IMR-90 (cell line): ENCODE data around the gene OR4D9. TPM values are rescaled to one million over a fixed set of nuclear protein-coding genes. Genes with fewer than 3 reads are reported as not detected.
A peak's percentile ranks its signal among the peaks of the same experiment; 100 is the strongest.

Experiments used
- ATAC-seq: fragments of 200-7000 bp; cut with Tn5 transposase; 2 replicates; pipeline ENCODE4 v1.9.1; 2020; ENCODE audit warnings: low read depth, mild to moderate bottlenecking, moderate library complexity
- BruUV-seq: library from RNA; stranded (reverse); fragments of 400-500 nt; replicated peaks from 2 replicates; lab custom pipeline; 2021; lab: Mats Ljungman, UMichigan
- CTCF ChIA-PET: fragments of 300-600 bp; formaldehyde crosslinking; extraction: SDS; loops from one replicate; lab custom pipeline; 2021; ENCODE audit warnings: antibody characterized with exemption; lab: Yijun Ruan, JAX
- POLR2A ChIA-PET: fragments of 300-600 bp; sonication (Branson Sonifier 250); formaldehyde crosslinking; loops from one replicate; lab custom pipeline; 2022; ENCODE audit warnings: antibody characterized with exemption; ENCODE audit not compliant: unreplicated experiment; lab: Charles Lee
- DNase-seq: peaks from one replicate; pipeline ENCODE4 v3.0.0; 2013
- H2AFZ ChIP-seq: replicated peaks from 2 replicates; pipeline ENCODE3; 2013; ENCODE audit warnings: low read length, mild to moderate bottlenecking; ENCODE audit not compliant: poor library complexity
- H2AK5ac ChIP-seq: 2 replicates; pipeline ENCODE4 v1.6.1; 2013; ENCODE audit warnings: low read depth, low read length, inconsistent platforms
- H2AK9ac ChIP-seq: replicated peaks from 2 replicates; pipeline ENCODE3; 2013; ENCODE audit warnings: mild to moderate bottlenecking, low read depth, low read length, moderate library complexity; ENCODE audit not compliant: poor library complexity
- H2BK120ac ChIP-seq: 2 replicates; pipeline ENCODE4 v1.6.1; 2013; ENCODE audit warnings: low read depth, low read length, inconsistent platforms
- H2BK15ac ChIP-seq: 3 replicates; pipeline ENCODE4 v1.6.1; 2013; ENCODE audit warnings: low read depth, low read length, inconsistent platforms
- H2BK20ac ChIP-seq: 2 replicates; pipeline ENCODE4 v1.6.1; 2013; ENCODE audit warnings: low read depth, mild to moderate bottlenecking, inconsistent platforms, low read length, moderate library complexity
- H2BK5ac ChIP-seq: 2 replicates; pipeline ENCODE4 v1.6.1; 2013; ENCODE audit warnings: mild to moderate bottlenecking, low read depth, low read length, inconsistent platforms; ENCODE audit not compliant: poor library complexity, severe bottlenecking
- H3K14ac ChIP-seq: replicated peaks from 2 replicates; pipeline ENCODE4 v1.6.1; 2013; ENCODE audit warnings: low read depth, low read length, inconsistent platforms
- H3K18ac ChIP-seq: 2 replicates; pipeline ENCODE4 v1.6.1; 2013; ENCODE audit warnings: low read depth, low read length, control low read depth
- H3K23ac ChIP-seq: 2 replicates; pipeline ENCODE4 v1.6.1; 2013; ENCODE audit warnings: low read depth, low read length, inconsistent platforms
- H3K27ac ChIP-seq: 2 replicates; pipeline ENCODE4 v1.5.1; 2013; ENCODE audit warnings: mild to moderate bottlenecking, control low read depth, low read length; ENCODE audit not compliant: insufficient read depth
- H3K27me3 ChIP-seq: 2 replicates; pipeline ENCODE4 v1.6.1; 2013; ENCODE audit warnings: low read length; ENCODE audit not compliant: control insufficient read depth, insufficient read depth
- H3K36me3 ChIP-seq: 2 replicates; pipeline ENCODE4 v1.6.1; 2013; ENCODE audit warnings: low read length, mixed read lengths; ENCODE audit not compliant: control insufficient read depth, insufficient read depth
- H3K4ac ChIP-seq: 2 replicates; pipeline ENCODE4 v1.6.1; 2013; ENCODE audit warnings: low read depth, low read length, inconsistent platforms
- H3K4me1 ChIP-seq: 2 replicates; pipeline ENCODE4 v1.6.1; 2013; ENCODE audit warnings: low read length, mixed read lengths; ENCODE audit not compliant: control insufficient read depth, insufficient read depth
- H3K4me2 ChIP-seq: 2 replicates; pipeline ENCODE4 v1.6.1; 2013; ENCODE audit warnings: low read depth, mild to moderate bottlenecking, control low read depth, low read length, moderate library complexity
- H3K4me3 ChIP-seq: 2 replicates; pipeline ENCODE4 v1.5.1; 2013; ENCODE audit warnings: low read depth, mild to moderate bottlenecking, control low read depth, low read length, moderate library complexity; ENCODE audit not compliant: insufficient read depth
- H3K56ac ChIP-seq: 2 replicates; pipeline ENCODE4 v1.6.1; 2013; ENCODE audit warnings: low read length, inconsistent platforms; ENCODE audit not compliant: insufficient read depth; ENCODE audit errors: extremely low read depth
- H3K79me1 ChIP-seq, 2 experiments: 2 replicates each; pipeline ENCODE4 v1.6.1; 2013; ENCODE audit warnings: low read length in 2 of 2, inconsistent platforms in 1 of 2, low read depth in 1 of 2
- H3K9ac ChIP-seq: 2 replicates; pipeline ENCODE4 v1.6.1; 2013; ENCODE audit warnings: low read depth, low read length, control low read depth
- H3K9me1 ChIP-seq: 2 replicates; pipeline ENCODE4 v1.6.1; 2013; ENCODE audit warnings: low read length, inconsistent platforms; ENCODE audit not compliant: insufficient read depth
- H3K9me3 ChIP-seq: 2 replicates; pipeline ENCODE4 v1.6.1; 2013; ENCODE audit warnings: low read length; ENCODE audit not compliant: control insufficient read depth, insufficient read depth
- H4K20me1 ChIP-seq: 2 replicates; pipeline ENCODE4 v1.6.1; 2013; ENCODE audit warnings: low read length, inconsistent platforms; ENCODE audit not compliant: insufficient read depth
- H4K5ac ChIP-seq: 2 replicates; pipeline ENCODE4 v1.6.1; 2013; ENCODE audit warnings: mild to moderate bottlenecking, low read depth, low read length, control low read depth
- H4K8ac ChIP-seq, 2 experiments: 2 replicates each; pipeline ENCODE4 v1.6.1; 2013; ENCODE audit warnings: low read depth in 2 of 2, low read length in 2 of 2, control low read depth in 1 of 2, inconsistent platforms in 1 of 2
- H4K91ac ChIP-seq: 2 replicates; pipeline ENCODE4 v1.6.1; 2013; ENCODE audit warnings: low read depth, low read length, inconsistent platforms; ENCODE audit not compliant: insufficient read depth
- BHLHE40 ChIP-seq: fragments of 150-350 bp; IDR thresholded peaks from 2 replicates; pipeline ENCODE4 v1.6.1; 2016; ENCODE audit warnings: mild to moderate bottlenecking, low read depth, low read length
- CEBPB ChIP-seq: IDR thresholded peaks from 2 replicates; pipeline ENCODE4 v1.6.1; 2012; ENCODE audit warnings: low read depth, low read length, improper control_type of control experiment
- CTCF ChIP-seq: conservative IDR thresholded peaks from 2 replicates; pipeline ENCODE4 v1.5.1; 2012; ENCODE audit warnings: mild to moderate bottlenecking, low read depth, low read length, improper control_type of control experiment
- FOS ChIP-seq: fragments of 150-350 bp; IDR thresholded peaks from 2 replicates; pipeline ENCODE4 v1.6.1; 2016; ENCODE audit warnings: low read depth, low read length
- MXI1 ChIP-seq: IDR thresholded peaks from 2 replicates; pipeline ENCODE4 v1.6.1; 2012; ENCODE audit warnings: low read depth, mild to moderate bottlenecking, low read length, moderate library complexity, borderline replicate concordance
- USF2 ChIP-seq: fragments of 150-350 bp; IDR thresholded peaks from 2 replicates; pipeline ENCODE4 v1.6.1; 2017; ENCODE audit warnings: mild to moderate bottlenecking, antibody characterized with exemption, low read length, low read depth
- WGBS, 2 experiments: methylation state at CpG; one replicate each; pipeline versions ENCODE4 v1.1.5 to v1.1.7; 2013; ENCODE audit warnings: missing lambda C conversion rate in 2 of 2; ENCODE audit not compliant: insufficient read length in 1 of 2; ENCODE audit errors: extremely low coverage in 2 of 2; 5-methylcytosine and 5-hydroxymethylcytosine counted together
- dilution Hi-C: fragments of 300-500 bp; cut with HindIII; formaldehyde crosslinking; loops from one replicate; pipeline ENCODE4 v1.14.3; 2018; ENCODE audit warnings: low sequenced_read_pairs; ENCODE audit not compliant: unreplicated experiment
- in situ Hi-C: fragments of 300-500 bp; cut with MboI; formaldehyde crosslinking; loops from 3 replicates; pipeline ENCODE4 v1.14.3; 2019; ENCODE audit warnings: low sequenced_read_pairs, inconsistent platforms, mixed read lengths
- intact Hi-C: fragments of 100-400 bp; cut with micrococcal nuclease; formaldehyde crosslinking; loops from 2 replicates; pipeline ENCODE4 v1.10.0; 2022
- polyA plus RNA-seq, 3 experiments: library from polyadenylated mRNA; depleted of rRNA; stranded (reverse); fragments of >200 nt; gene quantifications; 2 replicates each; pipeline ENCODE4 v1.2.3, GENCODE V29; 2012; ENCODE audit warnings: low replicate concordance in 1 of 3
- total RNA-seq: library from RNA; depleted of rRNA; stranded (reverse); fragments of >200 nt; gene quantifications from 2 replicates; pipeline ENCODE4 v1.2.3, GENCODE V29; 2012

Gene OR4D9
- total and polyA plus RNA-seq, 2 of the 4 experiments (the other 2 are of a cell fraction): not detected

- Histone ChIP-seq H3K27me3 (no peaks in the 10 kb centered on the region), H3K14ac (peak overlapping the region; percentile 77), H3K23ac (peak overlapping the region; percentile 57; the same call in 1 of the 2 replicates), H3K4me2 (peak overlapping the region; percentile 84), H2AFZ (peak overlapping the region; percentile 85), H3K4me3 (peak overlapping the region; percentile 54), H2BK120ac (peak overlapping the region; percentile 31; the same call in 1 of the 2 replicates), H2BK5ac (peak overlapping the region; percentile 83), H2BK20ac (peak overlapping the region; percentile 44; the same call in 1 of the 2 replicates), H4K20me1 (peaks cover 10% of the 10 kb centered on the region), H3K79me1 (no peaks in the 10 kb centered on the region), H2AK5ac (no peak overlapping the region), H4K8ac (peak overlapping the region in 1 of 2 experiments; percentile 71; a peak in 2 of 4 replicates), H3K9me1 (no peaks in the 10 kb centered on the region), H3K4ac (peak overlapping the region; percentile 74), H2BK15ac (no peak overlapping the region), H3K9ac (peak overlapping the region; percentile 72), H4K91ac (no peak overlapping the region), H4K5ac (peak overlapping the region; percentile 18; the same call in 1 of the 2 replicates), H3K9me3 (no peaks in the 10 kb centered on the region), H2AK9ac (peak overlapping the region; percentile 85), H3K27ac (peak overlapping the region; percentile 48; the same call in 1 of the 2 replicates), H3K56ac (peak overlapping the region; percentile 65), H3K36me3 (no peaks in the 10 kb centered on the region), H3K4me1 (0 out of 2 replicates have a peak, but pooled peaks cover 3% of the 10 kb centered on the region), H3K18ac (peak overlapping the region; percentile 43)
- ChIA-PET CTCF (interaction anchor here (1.5 kb wide), 1 partner anchor 14 kb away, joined by 3 read pairs; no protein-coding TSS in a partner anchor), POLR2A (interaction anchor here (1.0 kb wide), 1 partner anchor 10 kb away, joined by 3 read pairs; no protein-coding TSS in a partner anchor)
- TF ChIP-seq MXI1 (peak; percentile 78), CTCF (no peak), CEBPB (peak; percentile 89), BHLHE40 (peak; percentile 97), FOS (no peak; the same call in 1 of the 2 replicates), USF2 (peak; percentile 58)
- ATAC-seq (peak; percentile 64), DNase-seq (peak; percentile 92)
- intact Hi-C loops (loop anchor here (1.0 to 10.0 kb wide), 5 partner anchors 14 to 976 kb away; partner anchors contain the start of genes LPXN, PATL1 and ZFP91), dilution Hi-C loops (no loop called here), in situ Hi-C loops (loop anchor here (10.0 to 25.0 kb wide), 2 partner anchors 254 to 964 kb away; partner anchors contain the start of genes LPXN and ZFP91)
- BruUV-seq: no TSS peak
- 0% methylated on average over 8 of the region's 34 CpGs; no CpG with 5 or more reads in 1 of the 2 experiments for WGBS, 2 experiments
These were observed 39.7 kb downstream of the OR4D9 start for GRCh38 chr11:59550842-59551658.
